Colonic mucosa (tissue), 4 donors: ENCODE data around the gene GALNT15. TPM values are rescaled to one million over a fixed set of nuclear protein-coding genes. Genes with fewer than 3 reads are reported as not detected.

ENCODE experiments used
- DNase-seq: peaks from one replicate; pipeline ENCODE4 v3.0.0-alpha.2; 2020
- H3K27ac ChIP-seq: fragments of 200-600 bp; one replicate; pipeline ENCODE4 v1.8.0; 2021
- H3K27me3 ChIP-seq: fragments of 200-600 bp; one replicate; pipeline ENCODE4 v1.8.0; 2021
- H3K36me3 ChIP-seq: fragments of 200-600 bp; one replicate; pipeline ENCODE4 v1.8.0; 2021
- H3K4me1 ChIP-seq: fragments of 200-600 bp; one replicate; pipeline ENCODE4 v1.8.0; 2021; ENCODE audit warnings: mild to moderate bottlenecking
- H3K4me3 ChIP-seq: fragments of 200-600 bp; one replicate; pipeline ENCODE4 v1.8.0; 2021
- H3K9ac ChIP-seq, 2 donors: one replicate each; pipeline ENCODE4 v1.7.0; 2013; ENCODE audit warnings: control low read depth in 2 of 2, low read depth in 2 of 2, low read length in 2 of 2
- H3K9me3 ChIP-seq: fragments of 200-600 bp; one replicate; pipeline ENCODE4 v1.8.0; 2021
- CTCF ChIP-seq: fragments of 200-600 bp; IDR thresholded peaks from one replicate; pipeline ENCODE4 v1.8.0; 2022; ENCODE audit warnings: antibody characterized with exemption, mild to moderate bottlenecking
- intact Hi-C: fragments of 100-400 bp; cut with DNase I; formaldehyde crosslinking; loops from one replicate; pipeline ENCODE4 v1.14.1; 2022
- total RNA-seq, 2 donors: library from RNA; stranded (reverse); fragmentation: NEBNext Ultra II Directional in 1 of 2; extraction: Animal tissue kit (Norgen Biotek cat#: 25700) in 1 of 2; gene quantifications; one replicate each; pipeline ENCODE4 v1.2.1, GENCODE V29; 2021
- donor health status: healthy.
- donor health status: DM: no; HTN: no; CAD: no.
- donor health status: DM: no; HTN: no; CAD: no.

The GALNT15 gene
- total RNA-seq, 2 donors from 2014 or later = 2.1 to 4.5 TPM

GRCh38 chr3:16236030-16236639, 61.7 kb downstream of the GALNT15 start:
- no peak for DNase-seq
- no peaks in the 10 kb centered on the region for H3K9me3 ChIP-seq
- H3K4me3 ChIP-seq = no peak overlapping the region
- no peak overlapping the region for H3K9ac ChIP-seq
- no peak for TF ChIP-seq CTCF
- H3K36me3 ChIP-seq = no peaks in the 10 kb centered on the region
- no peaks in the 10 kb centered on the region for H3K27me3 ChIP-seq
- H3K4me1 ChIP-seq = no peaks in the 10 kb centered on the region
- intact Hi-C loops = no loop called here
- H3K27ac ChIP-seq = no peak overlapping the region

GRCh38 chr3:16236856-16237393, 62.4 kb downstream of the GALNT15 start:
- Histone ChIP-seq H3K9me3 (no peaks in the 10 kb centered on the region), H3K27me3 (no peaks in the 10 kb centered on the region), H3K4me1 (no peaks in the 10 kb centered on the region), H3K36me3 (no peaks in the 10 kb centered on the region), H3K4me3 (no peak overlapping the region), H3K9ac (no peak overlapping the region), H3K27ac (no peak overlapping the region)
- DNase-seq = no peak
- intact Hi-C loops = no loop called here
- TF ChIP-seq CTCF = no peak

GRCh38 chr3:16239086-16239770, 64.7 kb downstream of the GALNT15 start:
- no peaks in the 10 kb centered on the region for H3K9me3 ChIP-seq
- H3K27me3 ChIP-seq = no peaks in the 10 kb centered on the region
- TF ChIP-seq CTCF = no peak
- DNase-seq = no peak
- no peak overlapping the region for H3K4me3 ChIP-seq
- H3K4me1 ChIP-seq = no peaks in the 10 kb centered on the region
- no peaks in the 10 kb centered on the region for H3K36me3 ChIP-seq
- intact Hi-C loops = no loop called here
- no peak overlapping the region for H3K9ac ChIP-seq
- no peak overlapping the region for H3K27ac ChIP-seq

GRCh38 chr3:16239780-16240179, 65.3 kb downstream of the GALNT15 start:
- H3K9ac ChIP-seq = no peak overlapping the region
- H3K27me3 ChIP-seq = no peaks in the 10 kb centered on the region
- intact Hi-C loops = loop anchor here (10.0 kb wide), 2 partner anchors 425 to 605 kb away; no protein-coding TSS in a partner anchor
- H3K27ac ChIP-seq = no peak overlapping the region
- DNase-seq = no peak
- no peaks in the 10 kb centered on the region for H3K4me1 ChIP-seq
- no peaks in the 10 kb centered on the region for H3K36me3 ChIP-seq
- no peaks in the 10 kb centered on the region for H3K9me3 ChIP-seq
- no peak overlapping the region for H3K4me3 ChIP-seq
- no peak for TF ChIP-seq CTCF

DNA sequence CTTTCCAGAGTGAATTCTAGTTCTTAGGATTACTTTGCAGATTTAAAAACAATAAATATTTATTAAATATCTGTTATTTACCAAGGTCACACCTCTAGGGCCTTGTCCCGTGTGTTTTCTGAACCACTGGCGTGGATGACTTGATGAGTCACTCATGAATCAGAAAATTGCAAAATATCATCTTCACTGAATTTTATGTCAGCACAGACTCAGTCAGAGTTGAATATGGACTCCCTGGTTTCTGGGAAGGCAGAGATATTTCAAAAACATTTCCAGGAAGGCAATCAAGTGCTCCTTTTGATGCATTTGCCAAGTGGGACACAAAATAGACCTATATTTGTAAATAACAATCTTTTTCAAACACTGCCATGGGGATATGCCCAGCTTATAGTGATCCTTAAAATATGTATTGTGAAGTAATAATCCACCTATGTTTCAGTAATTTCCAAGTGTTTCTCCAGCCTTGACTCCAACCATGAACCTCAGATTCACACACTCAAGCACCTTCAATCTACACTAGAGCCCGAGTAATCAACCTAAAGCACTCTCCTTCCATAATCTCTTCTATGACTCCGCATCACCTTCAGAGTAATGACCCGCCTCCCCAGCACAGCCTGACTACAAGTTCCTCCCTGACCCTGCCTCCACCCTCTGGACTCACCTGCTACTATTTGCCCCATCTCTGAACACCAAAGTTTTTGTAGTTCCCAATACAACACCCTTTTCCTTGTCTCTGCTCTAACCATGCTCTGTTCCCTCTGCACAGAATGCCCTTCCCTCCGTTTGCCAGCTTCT, 65.9 kb downstream of the GALNT15 start:
- Histone ChIP-seq H3K27ac (no peak overlapping the region), H3K36me3 (no peaks in the 10 kb centered on the region), H3K27me3 (no peaks in the 10 kb centered on the region), H3K4me3 (no peak overlapping the region), H3K4me1 (no peaks in the 10 kb centered on the region), H3K9ac (no peak overlapping the region), H3K9me3 (no peaks in the 10 kb centered on the region)
- DNase-seq = no peak
- no peak for TF ChIP-seq CTCF
- intact Hi-C loops = loop anchor here (10.0 kb wide), 2 partner anchors 426 to 606 kb away; no protein-coding TSS in a partner anchor
